Stomach smooth muscle (tissue), 2 donors: ENCODE data around the gene PALLD.

Source experiments
- H3K27ac ChIP-seq: one replicate; pipeline ENCODE4 v1.7.0; 2013; ENCODE audit warnings: mild to moderate bottlenecking, low read length, inconsistent platforms
- H3K27me3 ChIP-seq, 2 donors: one replicate each; pipeline ENCODE4 v1.7.0; 2013; ENCODE audit warnings: low read length in 2 of 2; ENCODE audit not compliant: insufficient read depth in 2 of 2, control insufficient read depth in 1 of 2
- H3K36me3 ChIP-seq, 2 donors: one replicate each; pipeline ENCODE4 v1.7.0; 2013; ENCODE audit warnings: low read length in 2 of 2; ENCODE audit not compliant: control insufficient read depth in 2 of 2, insufficient read depth in 2 of 2
- H3K4me1 ChIP-seq: one replicate; pipeline ENCODE4 v1.7.0; 2013; ENCODE audit warnings: low read length; ENCODE audit not compliant: control insufficient read depth, insufficient read depth
- H3K4me3 ChIP-seq, 2 donors: one replicate each; pipeline ENCODE4 v1.7.0; 2013; ENCODE audit warnings: low read length in 2 of 2
- H3K9ac ChIP-seq, 2 donors: one replicate each; pipeline ENCODE4 v1.7.0; 2013; ENCODE audit warnings: low read length in 2 of 2, mild to moderate bottlenecking in 1 of 2
- H3K9me3 ChIP-seq, 2 donors: one replicate each; pipeline ENCODE4 v1.7.0; 2013; ENCODE audit warnings: low read length in 2 of 2; ENCODE audit not compliant: control insufficient read depth in 2 of 2
- donor health status: healthy.
- donor health status: Pancreatic carcinoma.

Gene PALLD

DNA sequence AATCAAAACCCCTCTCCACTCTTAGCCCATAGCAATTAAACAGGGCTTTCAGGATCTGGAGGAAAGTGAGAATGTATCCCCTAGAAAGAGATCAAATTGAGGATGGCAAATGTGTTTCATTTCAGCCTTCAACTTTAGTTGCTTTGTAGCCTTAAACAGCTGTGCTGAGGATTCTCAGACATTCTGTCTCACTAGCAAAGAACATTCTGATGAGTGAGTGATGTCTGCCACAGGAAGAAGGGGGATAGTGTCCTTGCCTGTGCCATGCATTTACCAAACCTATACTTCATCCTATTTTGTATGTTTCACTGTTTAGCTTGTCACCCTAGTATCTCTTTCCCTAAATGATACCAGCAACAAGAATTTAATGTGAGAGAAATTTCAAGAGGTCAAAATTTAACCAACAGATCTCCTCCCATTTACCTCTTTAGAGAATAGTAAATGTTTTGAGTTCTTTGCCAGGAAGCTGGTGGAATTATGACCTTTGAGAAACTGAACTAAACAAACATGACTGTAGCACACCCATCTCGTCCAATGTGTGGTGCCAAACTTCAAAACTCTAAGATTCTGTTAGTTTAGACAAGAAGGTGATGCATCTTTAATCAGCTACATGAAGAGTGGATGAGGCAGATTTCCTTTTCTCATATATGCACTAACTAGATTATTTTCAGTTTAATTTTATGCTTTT, 165.6 kb downstream of the PALLD start:
- H3K4me3 ChIP-seq = no peak overlapping the region
- no peak overlapping the region for H3K27ac ChIP-seq
- no peaks in the 10 kb centered on the region for H3K4me1 ChIP-seq

DNA sequence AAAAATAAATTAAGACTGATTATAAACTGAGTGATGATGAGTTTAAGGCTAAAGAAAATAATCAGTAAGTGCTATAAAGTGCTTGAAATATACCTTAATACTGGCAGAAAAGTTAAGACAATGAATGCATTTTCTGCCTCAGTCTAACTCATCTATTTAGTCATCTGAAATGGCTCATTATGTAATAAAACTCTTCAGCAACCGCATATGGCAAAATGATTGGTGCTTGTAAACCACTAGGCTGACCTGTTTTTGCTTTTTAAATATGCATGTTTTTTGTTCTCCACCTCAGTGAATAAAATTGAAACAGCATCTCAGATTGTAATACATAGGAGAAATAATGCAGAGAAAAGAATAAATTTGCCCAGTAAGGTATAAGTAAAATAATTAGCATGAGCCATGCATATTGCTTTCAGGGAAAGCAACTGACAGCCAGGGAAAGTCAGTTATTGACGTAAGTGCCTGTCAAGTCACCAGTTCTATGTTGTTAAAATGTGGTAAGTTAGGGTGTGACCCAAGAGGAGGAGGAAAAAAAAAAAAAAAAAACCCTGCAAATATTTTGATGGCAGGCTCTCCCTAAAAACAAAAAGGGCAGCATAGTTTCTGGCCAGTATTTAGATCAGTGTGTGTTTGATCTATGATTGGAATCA, 167.5 kb downstream of the PALLD start:
- H3K4me1 ChIP-seq = no peaks in the 10 kb centered on the region

More for the DNA sequence above, 165.6 kb downstream of the PALLD start:
- no peaks in the 10 kb centered on the region for H3K36me3 ChIP-seq
- H3K27me3 ChIP-seq = no peaks in the 10 kb centered on the region
- no peaks in the 10 kb centered on the region for H3K9me3 ChIP-seq
- H3K9ac ChIP-seq = no peak overlapping the region

DNA sequence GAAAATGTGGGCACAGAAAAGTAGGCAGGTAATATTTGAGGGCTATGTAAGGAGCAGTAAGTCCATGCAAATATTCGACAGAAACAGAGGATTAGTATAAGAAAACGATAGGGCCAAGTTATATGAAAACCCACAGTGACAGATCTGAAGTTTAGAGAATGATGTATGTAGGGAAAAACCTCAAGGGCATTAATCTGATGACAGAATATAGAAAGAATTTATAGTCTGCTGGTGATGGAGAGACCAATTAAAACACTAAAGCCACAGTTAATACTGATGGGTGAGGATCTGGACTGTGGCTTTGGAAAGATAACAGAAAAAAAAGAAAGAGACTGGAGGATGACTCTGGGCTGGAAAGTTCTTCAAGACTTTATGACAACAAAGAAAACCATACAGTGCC, 169.7 kb downstream of the PALLD start:
- Histone ChIP-seq H3K9me3 (no peaks in the 10 kb centered on the region), H3K4me3 (no peak overlapping the region), H3K27me3 (no peaks in the 10 kb centered on the region), H3K27ac (no peak overlapping the region), H3K4me1 (no peaks in the 10 kb centered on the region), H3K9ac (no peak overlapping the region), H3K36me3 (no peaks in the 10 kb centered on the region)

More for the DNA sequence above, 167.5 kb downstream of the PALLD start:
- H3K9me3 ChIP-seq = no peaks in the 10 kb centered on the region
- H3K27ac ChIP-seq = no peak overlapping the region
- H3K4me3 ChIP-seq = no peak overlapping the region
- H3K27me3 ChIP-seq = no peaks in the 10 kb centered on the region
- H3K9ac ChIP-seq = no peak overlapping the region
- no peaks in the 10 kb centered on the region for H3K36me3 ChIP-seq

- H3K27ac ChIP-seq = no peak overlapping the region
- no peaks in the 10 kb centered on the region for H3K36me3 ChIP-seq
- H3K9me3 ChIP-seq = no peaks in the 10 kb centered on the region
- H3K4me1 ChIP-seq = no peaks in the 10 kb centered on the region
- H3K9ac ChIP-seq = no peak overlapping the region
- no peak overlapping the region for H3K4me3 ChIP-seq
- no peaks in the 10 kb centered on the region for H3K27me3 ChIP-seq
These were observed 170.5 kb downstream of the PALLD start for GRCh38 chr4:168667376-168667775.

DNA sequence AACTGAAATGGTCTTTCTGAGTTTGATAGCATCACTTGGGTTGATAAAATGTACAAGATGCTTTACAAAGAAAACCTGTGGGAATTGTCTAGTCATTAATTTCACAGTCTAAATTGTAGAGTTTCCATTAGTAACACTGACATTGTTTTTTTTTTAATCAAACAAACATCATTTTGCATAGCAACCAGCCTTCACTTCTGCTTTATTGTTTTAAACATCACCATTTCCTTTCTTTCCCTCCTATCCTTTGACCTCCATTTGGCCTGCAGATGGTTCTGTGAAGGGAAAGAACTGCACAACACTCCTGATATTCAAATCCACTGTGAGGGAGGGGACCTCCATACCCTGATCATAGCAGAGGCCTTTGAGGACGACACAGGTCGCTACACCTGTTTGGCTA, 171.1 kb downstream of the PALLD start:
- no peak overlapping the region for H3K4me3 ChIP-seq
- H3K36me3 ChIP-seq = no peaks in the 10 kb centered on the region
- no peak overlapping the region for H3K9ac ChIP-seq
- no peaks in the 10 kb centered on the region for H3K27me3 ChIP-seq
- no peaks in the 10 kb centered on the region for H3K4me1 ChIP-seq
- H3K27ac ChIP-seq = no peak overlapping the region
- no peaks in the 10 kb centered on the region for H3K9me3 ChIP-seq

DNA sequence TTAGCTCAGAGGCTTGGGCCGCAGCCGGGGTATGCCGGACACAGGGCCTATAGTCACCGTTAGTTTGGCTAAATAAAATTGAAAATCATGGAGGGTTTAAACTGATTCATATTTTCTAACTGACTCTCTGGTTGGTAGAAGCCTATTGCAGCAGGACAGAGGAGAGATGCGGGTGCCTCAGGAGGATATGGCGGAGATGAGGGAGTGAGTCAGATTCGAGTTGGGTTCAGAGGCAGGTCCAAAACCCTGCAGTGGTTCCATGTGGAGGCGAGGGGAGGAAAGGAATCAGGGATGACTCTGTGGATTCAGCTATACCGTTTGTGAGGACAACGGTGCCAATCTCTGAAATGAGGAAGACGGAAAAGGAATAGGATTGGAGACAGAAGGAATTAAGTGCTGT, 176.6 kb downstream of the PALLD start:
- H3K27me3 ChIP-seq = no peaks in the 10 kb centered on the region
- H3K9ac ChIP-seq = no peak overlapping the region
- H3K4me1 ChIP-seq = no peaks in the 10 kb centered on the region
- no peaks in the 10 kb centered on the region for H3K36me3 ChIP-seq
- no peaks in the 10 kb centered on the region for H3K9me3 ChIP-seq
- no peak overlapping the region for H3K27ac ChIP-seq
- H3K4me3 ChIP-seq = no peak overlapping the region

- H3K36me3 ChIP-seq = no peaks in the 10 kb centered on the region
- no peak overlapping the region for H3K4me3 ChIP-seq
- no peak overlapping the region for H3K27ac ChIP-seq
- no peaks in the 10 kb centered on the region for H3K9me3 ChIP-seq
- no peaks in the 10 kb centered on the region for H3K4me1 ChIP-seq
- no peak overlapping the region for H3K9ac ChIP-seq
- H3K27me3 ChIP-seq = no peaks in the 10 kb centered on the region
These were observed 177.4 kb downstream of the PALLD start for GRCh38 chr4:168674077-168674747.

DNA sequence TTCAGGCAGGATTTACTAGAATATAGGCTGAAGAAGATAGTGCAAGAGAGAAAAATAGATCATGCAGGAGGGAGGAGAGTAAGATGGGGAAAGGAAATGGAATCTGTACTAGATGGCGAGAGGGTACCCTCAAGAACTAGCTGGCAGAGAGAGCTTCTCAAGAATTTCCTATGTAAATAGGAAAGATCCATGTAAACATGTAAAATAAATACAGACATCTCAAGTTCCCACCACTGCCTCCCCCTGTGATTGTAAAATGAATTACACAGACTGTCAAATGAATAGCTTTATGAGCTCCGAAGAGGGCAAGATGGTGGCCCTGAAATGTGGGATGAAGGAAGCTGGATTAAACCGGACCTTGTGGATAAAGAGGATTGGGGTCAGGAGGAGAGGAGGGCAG, 178.0 kb downstream of the PALLD start:
- Histone ChIP-seq H3K36me3 (no peaks in the 10 kb centered on the region), H3K27me3 (no peaks in the 10 kb centered on the region), H3K4me3 (no peak overlapping the region), H3K9me3 (no peaks in the 10 kb centered on the region), H3K4me1 (no peaks in the 10 kb centered on the region), H3K27ac (no peak overlapping the region), H3K9ac (no peak overlapping the region)

DNA sequence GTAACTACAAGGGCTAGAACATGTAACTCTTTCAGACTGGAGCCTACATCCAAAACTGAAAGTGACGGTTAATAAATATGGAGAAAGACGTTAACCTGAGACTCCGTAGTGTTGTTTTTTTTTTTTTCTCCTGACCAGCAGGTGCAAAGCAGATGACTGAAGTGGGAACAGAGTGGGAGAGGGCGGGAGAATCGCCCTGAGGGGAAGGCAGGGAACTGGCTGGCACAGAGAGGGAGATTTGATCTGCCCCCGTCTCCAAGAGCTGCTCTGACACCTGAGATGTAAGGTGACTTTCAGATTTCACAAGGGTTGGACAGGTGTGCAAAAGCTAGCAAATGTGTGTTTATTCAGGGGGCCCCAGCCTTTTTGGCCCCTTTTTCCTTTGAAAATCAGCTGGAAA, 180.2 kb downstream of the PALLD start:
- Histone ChIP-seq H3K4me1 (no peaks in the 10 kb centered on the region), H3K4me3 (no peak overlapping the region), H3K27ac (no peak overlapping the region), H3K9me3 (no peaks in the 10 kb centered on the region), H3K9ac (no peak overlapping the region), H3K36me3 (no peaks in the 10 kb centered on the region), H3K27me3 (no peaks in the 10 kb centered on the region)

GRCh38 chr4:168677879-168678278, 181.0 kb downstream of the PALLD start:
- no peak overlapping the region for H3K27ac ChIP-seq
- H3K4me3 ChIP-seq = no peak overlapping the region
- H3K36me3 ChIP-seq = no peaks in the 10 kb centered on the region
- H3K4me1 ChIP-seq = no peaks in the 10 kb centered on the region
- H3K27me3 ChIP-seq = no peaks in the 10 kb centered on the region
- no peaks in the 10 kb centered on the region for H3K9me3 ChIP-seq
- no peak overlapping the region for H3K9ac ChIP-seq
